ENCODE results near the gene ABCC9. TPM values are rescaled to one million over a fixed set of nuclear protein-coding genes. Genes with fewer than 3 reads are reported as not detected.

The ABCC9 gene
- total and polyA plus RNA-seq, 2 experiments from 2014 or later, result 12.7 to 44.3 TPM

- Histone ChIP-seq H2AFZ (no peak overlapping the region), H4K20me1 (ENCODE audit: insufficient read depth) (no peaks in the 10 kb centered on the region), H3K9me3 (ENCODE audit: low read depth) (no peaks in the 10 kb centered on the region), H3F3A (ENCODE audit: insufficient read depth) (no peaks in the 10 kb centered on the region), H3K27me3 (replicated peaks; ENCODE audit: insufficient read depth) (no peaks in the 10 kb centered on the region), H3K4me3 (no peak overlapping the region), H3K9me2 (ENCODE audit: insufficient read depth) (no peaks in the 10 kb centered on the region), H3K9ac (no peak overlapping the region), H3K27ac (no peak overlapping the region), H3K4me2 (ENCODE audit: unreplicated experiment) (no peak overlapping the region), H3K79me2 (ENCODE audit: insufficient read depth) (no peaks in the 10 kb centered on the region), H3K4me1 (ENCODE audit: insufficient read depth) (no peaks in the 10 kb centered on the region), H3K36me3 (ENCODE audit: low read depth) (0 out of 2 replicates have a peak, but pooled peaks cover 7% of the 10 kb centered on the region)
- WGBS, 2 experiments (ENCODE audit: low coverage in 1 of 2, low lambda C conversion rate in 2 of 2, missing lambda C conversion rate in 2 of 2), result 54 to 74% methylated on average over 1 of the region's 1 CpG
- in situ Hi-C loops (cut with MboI), result no loop called here
- no peak for DNase-seq
- TF ChIP-seq EZH2 (IDR thresholded peaks at IDR 0.05; ENCODE audit: insufficient read depth, poor library complexity, severe bottlenecking) (no peak), EZH2phosphoT487 (IDR thresholded peaks at IDR 0.05; ENCODE audit: insufficient read depth, low read depth) (no peak)
Measured at GRCh38 chr12:21950649-21951048, 9.4 kb upstream of the ABCC9 start.

GRCh38 chr12:21949036-21949435 lies 7.8 kb upstream of the ABCC9 start:
- H3K79me2 ChIP-seq (ENCODE audit: insufficient read depth), result no peaks in the 10 kb centered on the region
- no peaks in the 10 kb centered on the region for H3K4me1 ChIP-seq (ENCODE audit: insufficient read depth)
- 0 out of 2 replicates have a peak, but pooled peaks cover 7% of the 10 kb centered on the region for H3K36me3 ChIP-seq (ENCODE audit: low read depth)
- no peaks in the 10 kb centered on the region for H3K9me2 ChIP-seq (ENCODE audit: insufficient read depth)
- in situ Hi-C loops (cut with MboI), result no loop called here
- no peaks in the 10 kb centered on the region for H4K20me1 ChIP-seq (ENCODE audit: insufficient read depth)
- H2AFZ ChIP-seq, result no peak overlapping the region
- TF ChIP-seq EZH2 (IDR thresholded peaks at IDR 0.05; ENCODE audit: insufficient read depth, poor library complexity, severe bottlenecking) (no peak), EZH2phosphoT487 (IDR thresholded peaks at IDR 0.05; ENCODE audit: insufficient read depth, low read depth) (no peak)
- H3K4me2 ChIP-seq (ENCODE audit: unreplicated experiment), result no peak overlapping the region
- no peaks in the 10 kb centered on the region for H3K9me3 ChIP-seq (ENCODE audit: low read depth)
- no peak overlapping the region for H3K9ac ChIP-seq
- DNase-seq, result no peak
- no peak overlapping the region for H3K27ac ChIP-seq
- H3K27me3 ChIP-seq (replicated peaks; ENCODE audit: insufficient read depth), result no peaks in the 10 kb centered on the region
- no peaks in the 10 kb centered on the region for H3F3A ChIP-seq (ENCODE audit: insufficient read depth)
- 13 to 39% methylated on average over 1 of the region's 1 CpG for WGBS, 2 experiments (ENCODE audit: low coverage in 1 of 2, low lambda C conversion rate in 2 of 2, missing lambda C conversion rate in 2 of 2)
- H3K4me3 ChIP-seq, result no peak overlapping the region

GRCh38 chr12:21946983-21947382 lies 5.8 kb upstream of the ABCC9 start:
- H2AFZ ChIP-seq, result no peak overlapping the region
- H3K4me2 ChIP-seq (ENCODE audit: unreplicated experiment), result no peak overlapping the region
- H3K9me3 ChIP-seq (ENCODE audit: low read depth), result no peaks in the 10 kb centered on the region
- no peak overlapping the region for H3K9ac ChIP-seq
- H3K4me1 ChIP-seq (ENCODE audit: insufficient read depth), result no peaks in the 10 kb centered on the region; the same call in 1 of the 2 replicates
- DNase-seq, result peak; percentile 7
- H3K36me3 ChIP-seq (ENCODE audit: low read depth), result 0 out of 2 replicates have a peak, but pooled peaks cover 7% of the 10 kb centered on the region
- no peak for TF ChIP-seq EZH2phosphoT487 (IDR thresholded peaks at IDR 0.05; ENCODE audit: insufficient read depth, low read depth)
- no peak for TF ChIP-seq EZH2 (IDR thresholded peaks at IDR 0.05; ENCODE audit: insufficient read depth, poor library complexity, severe bottlenecking)
- no peaks in the 10 kb centered on the region for H3K79me2 ChIP-seq (ENCODE audit: insufficient read depth)
- in situ Hi-C loops (cut with MboI), result no loop called here
- H4K20me1 ChIP-seq (ENCODE audit: insufficient read depth), result no peaks in the 10 kb centered on the region
- no peak overlapping the region for H3K4me3 ChIP-seq
- H3K27ac ChIP-seq, result no peak overlapping the region
- no peaks in the 10 kb centered on the region for H3K9me2 ChIP-seq (ENCODE audit: insufficient read depth)
- H3F3A ChIP-seq (ENCODE audit: insufficient read depth), result no peaks in the 10 kb centered on the region
- H3K27me3 ChIP-seq (replicated peaks; ENCODE audit: insufficient read depth), result no peaks in the 10 kb centered on the region

DNA sequence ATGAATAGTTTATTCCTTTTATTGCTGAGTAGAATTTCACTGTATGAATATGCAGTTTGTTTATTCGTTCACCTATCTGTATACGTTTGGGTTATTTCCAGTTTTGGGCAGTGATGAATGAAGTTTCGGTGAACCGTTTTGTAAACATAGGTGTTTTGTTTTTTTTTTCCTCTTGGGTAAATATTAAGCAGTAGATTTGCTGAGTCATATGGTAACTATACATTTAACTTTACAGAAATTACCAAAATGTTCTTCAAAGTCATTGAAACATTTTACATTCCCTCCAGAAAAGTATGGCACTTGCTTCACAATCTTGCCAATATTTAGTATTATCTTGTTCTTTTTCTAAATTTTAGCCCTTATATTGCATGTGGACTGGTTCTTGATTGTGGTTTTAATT lies 3.8 kb upstream of the ABCC9 start:
- no peaks in the 10 kb centered on the region for H4K20me1 ChIP-seq (ENCODE audit: insufficient read depth)
- no peak for TF ChIP-seq EZH2phosphoT487 (IDR thresholded peaks at IDR 0.05; ENCODE audit: insufficient read depth, low read depth)
- no peak for TF ChIP-seq EZH2 (IDR thresholded peaks at IDR 0.05; ENCODE audit: insufficient read depth, poor library complexity, severe bottlenecking)
- H2AFZ ChIP-seq, result no peak overlapping the region
- 97 to 98% methylated on average over 4 of the region's 4 CpGs for WGBS, 2 experiments (ENCODE audit: low coverage in 1 of 2, low lambda C conversion rate in 2 of 2, missing lambda C conversion rate in 2 of 2)
- H3K9me2 ChIP-seq (ENCODE audit: insufficient read depth), result no peaks in the 10 kb centered on the region
- no peak overlapping the region for H3K27ac ChIP-seq
- no peak overlapping the region for H3K9ac ChIP-seq
- DNase-seq, result no peak
- H3K4me3 ChIP-seq, result no peak overlapping the region
- in situ Hi-C loops (cut with MboI), result no loop called here
- H3K4me2 ChIP-seq (ENCODE audit: unreplicated experiment), result no peak overlapping the region
- H3K79me2 ChIP-seq (ENCODE audit: insufficient read depth), result no peaks in the 10 kb centered on the region
- peaks cover under 1% of the 10 kb centered on the region; the same call in 1 of the 2 replicates for H3K4me1 ChIP-seq (ENCODE audit: insufficient read depth)
- H3K9me3 ChIP-seq (ENCODE audit: low read depth), result no peaks in the 10 kb centered on the region
- no peaks in the 10 kb centered on the region for H3K36me3 ChIP-seq (ENCODE audit: low read depth)
- no peaks in the 10 kb centered on the region for H3K27me3 ChIP-seq (replicated peaks; ENCODE audit: insufficient read depth)
- peaks cover 9% of the 10 kb centered on the region; the same call in 1 of the 2 replicates for H3F3A ChIP-seq (ENCODE audit: insufficient read depth)

DNA sequence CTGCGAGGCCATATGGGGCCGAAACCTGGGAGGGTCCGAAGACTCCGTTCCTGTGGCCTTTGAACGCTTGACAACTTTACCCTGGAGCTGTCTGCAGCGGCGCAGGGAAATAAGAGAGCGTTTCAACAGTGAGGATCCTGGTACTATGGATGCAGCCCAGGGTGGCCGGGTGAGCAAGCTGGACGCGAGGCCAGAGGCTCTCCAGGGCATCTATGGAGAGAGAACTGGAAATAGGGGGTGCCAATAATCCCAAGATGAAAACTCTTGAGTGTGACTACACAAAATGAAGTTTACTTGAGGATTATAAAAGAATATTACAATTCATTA lies 1.1 kb upstream of the ABCC9 start:
- H3K27me3 ChIP-seq (replicated peaks; ENCODE audit: insufficient read depth), result no peaks in the 10 kb centered on the region
- peak; percentile 31 for DNase-seq
- no peaks in the 10 kb centered on the region for H3K9me3 ChIP-seq (ENCODE audit: low read depth)
- in situ Hi-C loops (cut with MboI), result no loop called here
- peaks cover 24% of the 10 kb centered on the region; the same call in 1 of the 2 replicates for H3K79me2 ChIP-seq (ENCODE audit: insufficient read depth)
- H3K27ac ChIP-seq, result peak overlapping the region; percentile 68
- peaks cover 6% of the 10 kb centered on the region; the same call in 1 of the 2 replicates for H3K4me1 ChIP-seq (ENCODE audit: insufficient read depth)
- H3K4me2 ChIP-seq (ENCODE audit: unreplicated experiment), result peak overlapping the region; percentile 97
- H3F3A ChIP-seq (ENCODE audit: insufficient read depth), result peaks cover 9% of the 10 kb centered on the region; the same call in 1 of the 2 replicates
- peak overlapping the region; percentile 91 for H2AFZ ChIP-seq
- H3K36me3 ChIP-seq (ENCODE audit: low read depth), result no peaks in the 10 kb centered on the region
- TF ChIP-seq EZH2phosphoT487 (IDR thresholded peaks at IDR 0.05; ENCODE audit: insufficient read depth, low read depth), result no peak
- peak overlapping the region; percentile 75 for H3K4me3 ChIP-seq
- no peaks in the 10 kb centered on the region for H4K20me1 ChIP-seq (ENCODE audit: insufficient read depth)
- no peaks in the 10 kb centered on the region for H3K9me2 ChIP-seq (ENCODE audit: insufficient read depth)
- peak overlapping the region; percentile 83 for H3K9ac ChIP-seq
- WGBS, 2 experiments (ENCODE audit: low coverage in 1 of 2, low lambda C conversion rate in 2 of 2, missing lambda C conversion rate in 2 of 2), result 19 to 23% methylated on average over 11 of the region's 11 CpGs

Measured in GM23248 (cell line).